GM19395 (cell line): Measurements from ENCODE around the gene ANKRD11.
"Not testable (repeated sequence)": the region's sequence is repeated elsewhere in the genome, so short reads cannot be mapped to it uniquely, and the experiment has no call there.

Experiments
- ATAC-seq: cut with Tn5 transposase; IDR thresholded peaks from one replicate; pipeline ENCODE4 v1.9.1; 2021; ENCODE audit warnings: mild to moderate bottlenecking, moderate library complexity; ENCODE audit not compliant: unreplicated experiment

Gene ANKRD11

GRCh38 chr16:89369266-89369895, 121.0 kb downstream of the ANKRD11 start:
- ATAC-seq = no peak

GRCh38 chr16:89368604-89369249, 121.6 kb downstream of the ANKRD11 start:
- no peak for ATAC-seq

GRCh38 chr16:89367538-89367915, 122.8 kb downstream of the ANKRD11 start:
- no peak for ATAC-seq

GRCh38 chr16:89366561-89367537, 123.5 kb downstream of the ANKRD11 start:
- no peak for ATAC-seq

GRCh38 chr16:89365996-89366395, 124.4 kb downstream of the ANKRD11 start:
- ATAC-seq = no peak

- no peak for ATAC-seq
Observed at GRCh38 chr16:89365044-89365467, 125.3 kb downstream of the ANKRD11 start.

GRCh38 chr16:89364606-89365005, 125.8 kb downstream of the ANKRD11 start:
- no peak for ATAC-seq

- ATAC-seq = no peak
Observed at GRCh38 chr16:89363621-89364393, 126.6 kb downstream of the ANKRD11 start.

GRCh38 chr16:89362540-89363223, 127.7 kb downstream of the ANKRD11 start:
- not testable (repeated sequence) for ATAC-seq

GRCh38 chr16:89361751-89362539, 128.4 kb downstream of the ANKRD11 start:
- peak; percentile 53 for ATAC-seq

- peak; percentile 53 for ATAC-seq
Observed at GRCh38 chr16:89360760-89361435, 129.5 kb downstream of the ANKRD11 start.

GRCh38 chr16:89359264-89360147, 130.9 kb downstream of the ANKRD11 start:
- no peak for ATAC-seq

GRCh38 chr16:89358030-89359005, 132.0 kb downstream of the ANKRD11 start:
- ATAC-seq = no peak

GRCh38 chr16:89357055-89357816, 133.1 kb downstream of the ANKRD11 start:
- no peak for ATAC-seq

- ATAC-seq = no peak
Observed at GRCh38 chr16:89355686-89356085, 134.7 kb downstream of the ANKRD11 start.

GRCh38 chr16:89355007-89355406, 135.4 kb downstream of the ANKRD11 start:
- ATAC-seq = no peak
